ENCODE results near the gene MYOF. TPM values are rescaled to one million over a fixed set of nuclear protein-coding genes. Genes with fewer than 3 reads are reported as not detected.

MYOF gene
- polyA plus RNA-seq, 3 donors, result 9.7 to 29.1 (median 14.5) TPM

DNA sequence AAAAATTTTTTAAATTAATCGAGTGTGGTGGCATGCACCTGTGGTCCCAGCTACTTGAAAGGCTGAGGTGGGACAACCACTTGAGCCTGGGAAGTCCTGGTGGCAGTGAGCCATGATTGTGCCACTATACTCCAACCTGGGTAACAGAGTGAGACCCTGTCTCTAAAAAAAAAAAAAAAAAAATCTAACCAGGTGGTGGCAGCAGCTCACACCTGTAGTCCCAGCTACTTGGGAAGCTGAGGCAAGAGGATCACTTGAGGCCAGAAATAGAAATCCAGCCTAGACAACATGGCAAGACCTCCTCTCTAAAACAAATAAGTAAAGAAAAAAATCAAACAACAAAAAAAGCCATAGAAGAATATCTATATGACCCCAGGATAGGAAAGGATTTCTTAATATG, 3.6 kb upstream of the MYOF start:
- intact Hi-C loops (cut with micrococcal nuclease), result no loop called here
- Mint-ChIP-seq H3K9me3 (no peaks in the 10 kb centered on the region), H3K36me3 (no peaks in the 10 kb centered on the region), H3K4me1 (peaks cover 20% of the 10 kb centered on the region), H3K27me3 (ENCODE audit: low read depth in 3 of 3) (peaks cover 4 to 7% (median 6%) of the 10 kb centered on the region in 3 donors), H3K27ac (no peak overlapping the region), H3K4me3 (no peak overlapping the region)
- Histone ChIP-seq H3K36me3 (replicated peaks in 1 of 2; ENCODE audit: control insufficient read depth in 1 of 2, insufficient read depth in 2 of 2, low read length in 2 of 2) (no peaks in the 10 kb centered on the region), H4K20me1 (ENCODE audit: insufficient read depth, low read length) (no peaks in the 10 kb centered on the region), H3K9ac (ENCODE audit: insufficient read depth, low read length, poor library complexity, severe bottlenecking) (no peak overlapping the region), H3K4me1 (ENCODE audit: control insufficient read depth in 1 of 2, insufficient read depth in 2 of 2, low read length in 2 of 2) (peaks cover 12% of the 10 kb centered on the region in 2 donors), H3K4me3 (replicated peaks in 1 of 3; ENCODE audit: low read depth in 2 of 3, low read length in 3 of 3) (no peak overlapping the region), H3K4me2 (replicated peaks; ENCODE audit: extremely low read depth, low read length, poor library complexity, severe bottlenecking) (no peak overlapping the region), H3K27ac (ENCODE audit: low read depth in 1 of 2, low read length in 2 of 2) (no peak overlapping the region), H2AFZ (ENCODE audit: insufficient read depth, low read depth, low read length, poor library complexity, severe bottlenecking) (no peak overlapping the region), H3K27me3 (ENCODE audit: control insufficient read depth in 2 of 2, insufficient read depth in 2 of 2, low read length in 2 of 2) (no peaks in the 10 kb centered on the region), H3K79me2 (ENCODE audit: insufficient read depth, low read length) (peaks cover 16% of the 10 kb centered on the region), H3K9me3 (replicated peaks in 1 of 2; ENCODE audit: control insufficient read depth in 1 of 2, insufficient read depth in 1 of 2, low read length in 2 of 2) (no peaks in the 10 kb centered on the region)
- TF ChIP-seq, protein P1, sequence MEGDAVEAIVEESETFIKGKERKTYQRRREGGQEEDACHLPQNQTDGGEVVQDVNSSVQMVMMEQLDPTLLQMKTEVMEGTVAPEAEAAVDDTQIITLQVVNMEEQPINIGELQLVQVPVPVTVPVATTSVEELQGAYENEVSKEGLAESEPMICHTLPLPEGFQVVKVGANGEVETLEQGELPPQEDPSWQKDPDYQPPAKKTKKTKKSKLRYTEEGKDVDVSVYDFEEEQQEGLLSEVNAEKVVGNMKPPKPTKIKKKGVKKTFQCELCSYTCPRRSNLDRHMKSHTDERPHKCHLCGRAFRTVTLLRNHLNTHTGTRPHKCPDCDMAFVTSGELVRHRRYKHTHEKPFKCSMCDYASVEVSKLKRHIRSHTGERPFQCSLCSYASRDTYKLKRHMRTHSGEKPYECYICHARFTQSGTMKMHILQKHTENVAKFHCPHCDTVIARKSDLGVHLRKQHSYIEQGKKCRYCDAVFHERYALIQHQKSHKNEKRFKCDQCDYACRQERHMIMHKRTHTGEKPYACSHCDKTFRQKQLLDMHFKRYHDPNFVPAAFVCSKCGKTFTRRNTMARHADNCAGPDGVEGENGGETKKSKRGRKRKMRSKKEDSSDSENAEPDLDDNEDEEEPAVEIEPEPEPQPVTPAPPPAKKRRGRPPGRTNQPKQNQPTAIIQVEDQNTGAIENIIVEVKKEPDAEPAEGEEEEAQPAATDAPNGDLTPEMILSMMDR (IDR thresholded peaks at IDR 0.05), result no peak
- WGBS (ENCODE audit: insufficient coverage), result no CpG with 5 or more reads among the region's 1 CpG
- DNase-seq, result no peak

DNA sequence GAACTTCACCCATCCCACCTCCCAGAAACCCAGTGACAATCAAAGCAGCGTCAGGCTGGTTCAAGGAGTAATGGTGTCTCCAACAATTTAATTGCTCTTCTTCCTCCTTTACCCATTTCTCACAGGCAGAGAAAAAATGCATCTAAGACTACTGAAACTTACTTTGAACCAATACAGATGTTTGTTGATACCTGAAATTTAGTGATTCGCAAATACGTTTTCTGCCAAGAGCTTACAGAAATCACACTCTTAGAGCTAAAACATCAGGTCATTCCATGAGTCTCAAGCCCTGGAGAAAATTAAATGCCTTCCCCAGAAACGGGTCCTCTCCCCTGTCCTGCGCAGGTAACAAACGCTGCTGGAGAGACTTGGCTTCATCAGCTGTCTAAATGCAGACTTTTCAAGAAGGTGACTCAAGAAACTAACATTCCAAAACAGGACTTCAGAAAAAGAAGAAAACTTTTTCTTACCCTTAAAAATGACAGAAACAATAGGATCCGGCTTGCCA, 443 bp downstream of the MYOF start:
- H3K4me2 ChIP-seq (replicated peaks; ENCODE audit: extremely low read depth, low read length, poor library complexity, severe bottlenecking), result peak overlapping the region; percentile 80
- DNase-seq, result no peak
- H3K4me1 ChIP-seq (ENCODE audit: control insufficient read depth in 1 of 2, insufficient read depth in 2 of 2, low read length in 2 of 2), result peaks cover 23 to 41% of the 10 kb centered on the region in 2 donors
- H3K4me3 ChIP-seq (replicated peaks in 1 of 3; ENCODE audit: low read depth in 2 of 3, low read length in 3 of 3), result peak overlapping the region; percentile 58 to 98 (median 84)
- no peaks in the 10 kb centered on the region for H3K9me3 ChIP-seq (replicated peaks in 1 of 2; ENCODE audit: control insufficient read depth in 1 of 2, insufficient read depth in 1 of 2, low read length in 2 of 2)
- peak overlapping the region; percentile 92 to 99 (median 96) for H3K27ac Mint-ChIP-seq
- peak overlapping the region; percentile 77 to 99 for H3K27ac ChIP-seq (ENCODE audit: low read depth in 1 of 2, low read length in 2 of 2)
- H3K4me3 Mint-ChIP-seq, result peak overlapping the region; percentile 92 to 99
- intact Hi-C loops (cut with micrococcal nuclease), result loop anchor here (2.0 to 5.0 kb wide), 3 partner anchors 34 to 105 kb away; no protein-coding TSS in a partner anchor
- peak overlapping the region; percentile 92 for H3K9ac ChIP-seq (ENCODE audit: insufficient read depth, low read length, poor library complexity, severe bottlenecking)
- peaks cover 12 to 24% of the 10 kb centered on the region in 2 donors for H3K36me3 Mint-ChIP-seq
- H3K36me3 ChIP-seq (replicated peaks in 1 of 2; ENCODE audit: control insufficient read depth in 1 of 2, insufficient read depth in 2 of 2, low read length in 2 of 2), result no peaks in the 10 kb centered on the region
- H3K27me3 Mint-ChIP-seq (ENCODE audit: low read depth in 3 of 3), result peaks cover 0 to 2% (median 2%) of the 10 kb centered on the region in 3 donors
- 6% methylated on average over 3 of the region's 7 CpGs for WGBS (ENCODE audit: insufficient coverage)
- TF ChIP-seq, protein P1 (IDR thresholded peaks at IDR 0.05), result no peak
- H3K27me3 ChIP-seq (ENCODE audit: control insufficient read depth in 2 of 2, insufficient read depth in 2 of 2, low read length in 2 of 2), result no peaks in the 10 kb centered on the region
- no peaks in the 10 kb centered on the region for H4K20me1 ChIP-seq (ENCODE audit: insufficient read depth, low read length)
- H2AFZ ChIP-seq (ENCODE audit: insufficient read depth, low read depth, low read length, poor library complexity, severe bottlenecking), result peak overlapping the region; percentile 84
- no peaks in the 10 kb centered on the region for H3K9me3 Mint-ChIP-seq
- peaks cover 46% of the 10 kb centered on the region for H3K4me1 Mint-ChIP-seq
- H3K79me2 ChIP-seq (ENCODE audit: insufficient read depth, low read length), result peaks cover 56% of the 10 kb centered on the region
